PFSK-1 (cell line): ENCODE measurements around the gene PLP1.

Experiments
- FOXP2 ChIP-seq: optimal IDR thresholded peaks from 2 replicates; pipeline ENCODE3; 2011; ENCODE audit warnings: borderline replicate concordance, control low read depth, inconsistent platforms; ENCODE audit not compliant: insufficient read depth; ENCODE audit errors: extremely low read length, extremely low read depth
- POLR2AphosphoS5 ChIP-seq: IDR thresholded peaks from 2 replicates; pipeline ENCODE4 v1.6.1; 2012; ENCODE audit warnings: low read depth, mild to moderate bottlenecking, control low read depth, low read length, moderate library complexity
- SIN3A ChIP-seq: IDR thresholded peaks from 2 replicates; pipeline ENCODE4 v1.6.1; 2012; ENCODE audit warnings: mild to moderate bottlenecking, low read length, moderate library complexity, borderline replicate concordance; ENCODE audit not compliant: insufficient read depth
- TAF1 ChIP-seq: IDR thresholded peaks from 2 replicates; pipeline ENCODE4 v1.6.1; 2012; ENCODE audit warnings: low read length, control low read depth, borderline replicate concordance; ENCODE audit not compliant: insufficient read depth
- TF ChIP-seq, protein P1 (sequence below), 2 experiments: IDR thresholded peaks; 2 replicates each; pipeline versions ENCODE4 v1.6.1 to v1.8.0; 2011 to 2012; ENCODE audit warnings: low read depth in 2 of 2, low read length in 2 of 2, control low read depth in 1 of 2, inconsistent platforms in 1 of 2, mild to moderate bottlenecking in 1 of 2, moderate library complexity in 1 of 2; ENCODE audit not compliant: insufficient read depth in 1 of 2

DNA sequence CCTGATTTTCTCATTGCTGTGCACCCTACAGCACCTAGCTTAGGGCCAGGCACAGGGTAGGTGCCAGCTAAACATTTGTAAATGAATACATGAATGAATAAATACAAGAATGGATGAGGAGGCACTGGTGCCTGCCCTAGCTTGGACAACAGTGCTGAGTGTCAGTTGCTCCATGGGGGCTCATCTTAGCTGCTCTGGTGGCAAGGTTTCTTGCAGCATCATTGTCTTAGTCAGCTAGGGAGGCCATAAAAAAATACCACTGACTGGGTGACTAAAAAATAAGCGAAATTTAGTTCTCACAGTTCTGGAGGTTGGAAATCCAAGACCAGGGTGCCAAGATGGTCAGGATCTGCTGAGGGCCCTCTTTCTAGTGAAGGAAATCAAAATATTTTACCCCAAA lies 34.8 kb upstream of the PLP1 start:
- no peak for TF ChIP-seq POLR2AphosphoS5
- TF ChIP-seq SIN3A: no peak
- TF ChIP-seq, protein P1, sequence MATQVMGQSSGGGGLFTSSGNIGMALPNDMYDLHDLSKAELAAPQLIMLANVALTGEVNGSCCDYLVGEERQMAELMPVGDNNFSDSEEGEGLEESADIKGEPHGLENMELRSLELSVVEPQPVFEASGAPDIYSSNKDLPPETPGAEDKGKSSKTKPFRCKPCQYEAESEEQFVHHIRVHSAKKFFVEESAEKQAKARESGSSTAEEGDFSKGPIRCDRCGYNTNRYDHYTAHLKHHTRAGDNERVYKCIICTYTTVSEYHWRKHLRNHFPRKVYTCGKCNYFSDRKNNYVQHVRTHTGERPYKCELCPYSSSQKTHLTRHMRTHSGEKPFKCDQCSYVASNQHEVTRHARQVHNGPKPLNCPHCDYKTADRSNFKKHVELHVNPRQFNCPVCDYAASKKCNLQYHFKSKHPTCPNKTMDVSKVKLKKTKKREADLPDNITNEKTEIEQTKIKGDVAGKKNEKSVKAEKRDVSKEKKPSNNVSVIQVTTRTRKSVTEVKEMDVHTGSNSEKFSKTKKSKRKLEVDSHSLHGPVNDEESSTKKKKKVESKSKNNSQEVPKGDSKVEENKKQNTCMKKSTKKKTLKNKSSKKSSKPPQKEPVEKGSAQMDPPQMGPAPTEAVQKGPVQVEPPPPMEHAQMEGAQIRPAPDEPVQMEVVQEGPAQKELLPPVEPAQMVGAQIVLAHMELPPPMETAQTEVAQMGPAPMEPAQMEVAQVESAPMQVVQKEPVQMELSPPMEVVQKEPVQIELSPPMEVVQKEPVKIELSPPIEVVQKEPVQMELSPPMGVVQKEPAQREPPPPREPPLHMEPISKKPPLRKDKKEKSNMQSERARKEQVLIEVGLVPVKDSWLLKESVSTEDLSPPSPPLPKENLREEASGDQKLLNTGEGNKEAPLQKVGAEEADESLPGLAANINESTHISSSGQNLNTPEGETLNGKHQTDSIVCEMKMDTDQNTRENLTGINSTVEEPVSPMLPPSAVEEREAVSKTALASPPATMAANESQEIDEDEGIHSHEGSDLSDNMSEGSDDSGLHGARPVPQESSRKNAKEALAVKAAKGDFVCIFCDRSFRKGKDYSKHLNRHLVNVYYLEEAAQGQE (IDR thresholded peaks at IDR 0.05; ENCODE audit: insufficient read depth in 1 of 2, low read depth in 2 of 2, low read length in 2 of 2): no peak
- no peak for TF ChIP-seq TAF1
- TF ChIP-seq FOXP2: no peak
